HEK293 (cell line): ENCODE measurements around the gene DNMT3A.
A peak's percentile ranks its signal among the peaks of the same experiment; 100 is the strongest.

Source experiments
- CTCF ChIA-PET: fragments of 350-600 bp; formaldehyde crosslinking; extraction: SDS; loops from one replicate; lab custom pipeline; 2021; ENCODE audit warnings: antibody characterized with exemption; lab: Yijun Ruan, JAX
- POLR2A ChIA-PET: fragments of 300-600 bp; formaldehyde crosslinking; extraction: SDS; loops from one replicate; lab custom pipeline; 2020; ENCODE audit warnings: antibody characterized with exemption, inconsistent platforms; lab: Yijun Ruan, JAX
- H3K27ac ChIP-seq: fragments of 200-500 bp; sonication (Bioruptor generic); 2 replicates; pipeline ENCODE4 v1.5.1; 2014; ENCODE audit warnings: low read depth, low read length, control low read depth, inconsistent platforms; ENCODE audit errors: extremely low read depth
- H3K36me3 ChIP-seq, 2 experiments: fragments of 200-500 bp in 1 of 2; sonication (Bioruptor generic) in 1 of 2; 1 replicate in 1 of 2; 2 replicates in 1 of 2; pipeline ENCODE4 v1.5.1; 2014 to 2017; ENCODE audit warnings: inconsistent platforms in 2 of 2, low read length in 2 of 2; ENCODE audit not compliant: control insufficient read depth in 2 of 2, insufficient read depth in 1 of 2
- H3K4me1 ChIP-seq: fragments of 200-500 bp; sonication (Bioruptor generic); 2 replicates; pipeline ENCODE4 v1.5.1; 2014; ENCODE audit warnings: mild to moderate bottlenecking, low read length, inconsistent platforms; ENCODE audit not compliant: control insufficient read depth, insufficient read depth
- H3K4me3 ChIP-seq: 2 replicates; pipeline ENCODE4 v1.5.1; 2011; ENCODE audit warnings: low read depth, mild to moderate bottlenecking, control low read depth, low read length, moderate library complexity
- H3K9me3 ChIP-seq: fragments of 200-500 bp; sonication (Bioruptor generic); 2 replicates; pipeline ENCODE4 v1.5.1; 2014; ENCODE audit warnings: low read depth, low read length, inconsistent platforms; ENCODE audit not compliant: control insufficient read depth, insufficient read depth
- HOXA7 ChIP-seq: sonication (generic); formaldehyde crosslinking; IDR thresholded peaks from 2 replicates; pipeline ENCODE4 v1.8.1; 2022; ENCODE audit warnings: missing genetic modification reagents, borderline replicate concordance
- REPIN1 ChIP-seq: fragments of 450-650 bp; formaldehyde crosslinking; IDR thresholded peaks from 2 replicates; pipeline ENCODE4 v1.5.1; 2017; ENCODE audit warnings: missing biosample characterization, missing genetic modification characterization, low read depth
- SP3 ChIP-seq: fragments of 450-650 bp; formaldehyde crosslinking; IDR thresholded peaks from 2 replicates; pipeline ENCODE4 v1.5.1; 2016; ENCODE audit warnings: missing biosample characterization, missing genetic modification characterization
- ZIC2 ChIP-seq: fragments of 450-650 bp; formaldehyde crosslinking; IDR thresholded peaks from 2 replicates; pipeline ENCODE4 v1.5.1; 2016; ENCODE audit warnings: missing biosample characterization, missing genetic modification characterization
- ZNF114 ChIP-seq: fragments of 450-650 bp; formaldehyde crosslinking; IDR thresholded peaks from 2 replicates; pipeline ENCODE4 v1.5.0; 2017; ENCODE audit warnings: missing biosample characterization, missing genetic modification characterization
- ZNF121 ChIP-seq: fragments of 450-650 bp; formaldehyde crosslinking; IDR thresholded peaks from 2 replicates; pipeline ENCODE4 v1.5.1; 2016; ENCODE audit warnings: missing biosample characterization, missing genetic modification characterization
- ZNF140 ChIP-seq: fragments of 450-650 bp; formaldehyde crosslinking; IDR thresholded peaks from 2 replicates; pipeline ENCODE4 v1.5.1; 2016; ENCODE audit warnings: missing biosample characterization, missing genetic modification characterization
- ZNF214 ChIP-seq: fragments of 450-650 bp; formaldehyde crosslinking; IDR thresholded peaks from 2 replicates; pipeline ENCODE4 v1.5.1; 2017; ENCODE audit warnings: missing biosample characterization, mild to moderate bottlenecking, missing genetic modification characterization, borderline replicate concordance
- ZNF274 ChIP-seq, 2 experiments: fragments of 200-500 bp in 1 of 2; fragments of 450-650 bp in 1 of 2; sonication (Bioruptor generic) in 1 of 2; formaldehyde crosslinking in 1 of 2; IDR thresholded peaks; 2 replicates each; pipeline versions ENCODE4 v1.5.1 to v1.6.1; 2014 to 2016; ENCODE audit warnings: borderline replicate concordance in 1 of 2, inconsistent platforms in 1 of 2, low read length in 1 of 2, missing biosample characterization in 1 of 2, missing genetic modification characterization in 1 of 2
- ZNF366 ChIP-seq: fragments of 450-650 bp; formaldehyde crosslinking; conservative IDR thresholded peaks from 2 replicates; pipeline ENCODE4 v1.5.1; 2016; ENCODE audit warnings: missing biosample characterization, missing genetic modification characterization
- ZNF398 ChIP-seq: fragments of 450-650 bp; formaldehyde crosslinking; IDR thresholded peaks from 2 replicates; pipeline ENCODE4 v1.5.1; 2017; ENCODE audit warnings: missing biosample characterization, missing genetic modification characterization
- ZNF580 ChIP-seq: fragments of 450-650 bp; formaldehyde crosslinking; IDR thresholded peaks from 2 replicates; pipeline ENCODE4 v1.5.1; 2016; ENCODE audit warnings: missing biosample characterization, missing genetic modification characterization
- ZNF624 ChIP-seq: fragments of 450-650 bp; formaldehyde crosslinking; IDR thresholded peaks from 2 replicates; pipeline ENCODE4 v1.5.1; 2017; ENCODE audit warnings: missing biosample characterization, missing genetic modification characterization
- ZNF629 ChIP-seq: fragments of 450-650 bp; formaldehyde crosslinking; IDR thresholded peaks from 2 replicates; pipeline ENCODE4 v1.5.1; 2017; ENCODE audit warnings: missing biosample characterization, missing genetic modification characterization
- ZNF777 ChIP-seq: fragments of 450-650 bp; formaldehyde crosslinking; IDR thresholded peaks from 2 replicates; pipeline ENCODE4 v1.5.1; 2017; ENCODE audit warnings: missing biosample characterization, missing genetic modification characterization, borderline replicate concordance
- ZNF830 ChIP-seq: fragments of 450-650 bp; IDR thresholded peaks from 2 replicates; pipeline ENCODE4 v1.5.0; 2018; ENCODE audit warnings: missing biosample characterization, missing genetic modification characterization, low read depth, mild to moderate bottlenecking, moderate library complexity
- ZSCAN16 ChIP-seq: fragments of 450-650 bp; formaldehyde crosslinking; IDR thresholded peaks from 2 replicates; pipeline ENCODE4 v1.5.1; 2016; ENCODE audit warnings: missing biosample characterization, missing genetic modification characterization
- ZSCAN30 ChIP-seq: fragments of 450-650 bp; IDR thresholded peaks from 2 replicates; pipeline ENCODE4 v1.5.1; 2018; ENCODE audit warnings: missing biosample characterization, mild to moderate bottlenecking, missing genetic modification characterization, moderate library complexity
- TF ChIP-seq, protein P1 (sequence below): fragments of 450-650 bp; formaldehyde crosslinking; IDR thresholded peaks from 2 replicates; pipeline ENCODE4 v1.5.1; 2017; ENCODE audit warnings: missing biosample characterization, mild to moderate bottlenecking, missing genetic modification characterization, moderate library complexity
- TF ChIP-seq, protein P2 (sequence below): fragments of 450-650 bp; formaldehyde crosslinking; conservative IDR thresholded peaks from 2 replicates; pipeline ENCODE4 v1.5.1; 2016; ENCODE audit warnings: low read depth, missing biosample characterization, missing genetic modification characterization
- TF ChIP-seq, protein P3 (sequence below): fragments of 450-650 bp; formaldehyde crosslinking; IDR thresholded peaks from 2 replicates; pipeline ENCODE4 v1.5.1; 2016; ENCODE audit warnings: missing biosample characterization, missing genetic modification characterization
- TF ChIP-seq, protein P4 (sequence below): fragments of 450-650 bp; formaldehyde crosslinking; IDR thresholded peaks from 2 replicates; pipeline ENCODE4 v1.5.1; 2017; ENCODE audit warnings: missing biosample characterization, missing genetic modification characterization

DNMT3A gene

GRCh38 chr2:25251422-25252273, 90.1 kb downstream of the DNMT3A start:
- no peak overlapping the region for H3K4me3 ChIP-seq
- TF ChIP-seq ZIC2, result peak; percentile 13; the same call in 1 of the 2 replicates
- TF ChIP-seq, protein P1, sequence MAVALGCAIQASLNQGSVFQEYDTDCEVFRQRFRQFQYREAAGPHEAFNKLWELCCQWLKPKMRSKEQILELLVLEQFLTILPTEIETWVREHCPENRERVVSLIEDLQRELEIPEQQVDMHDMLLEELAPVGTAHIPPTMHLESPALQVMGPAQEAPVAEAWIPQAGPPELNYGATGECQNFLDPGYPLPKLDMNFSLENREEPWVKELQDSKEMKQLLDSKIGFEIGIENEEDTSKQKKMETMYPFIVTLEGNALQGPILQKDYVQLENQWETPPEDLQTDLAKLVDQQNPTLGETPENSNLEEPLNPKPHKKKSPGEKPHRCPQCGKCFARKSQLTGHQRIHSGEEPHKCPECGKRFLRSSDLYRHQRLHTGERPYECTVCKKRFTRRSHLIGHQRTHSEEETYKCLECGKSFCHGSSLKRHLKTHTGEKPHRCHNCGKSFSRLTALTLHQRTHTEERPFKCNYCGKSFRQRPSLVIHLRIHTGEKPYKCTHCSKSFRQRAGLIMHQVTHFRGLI (tag by site-specific recombination), result peak; percentile 29; the same call in 1 of the 2 replicates
- no peak for TF ChIP-seq REPIN1
- TF ChIP-seq ZNF274 (IDR thresholded peaks at IDR 0.05; ENCODE audit: low read length), result no peak
- TF ChIP-seq ZNF274 (tag by site-specific recombination; IDR thresholded peaks at IDR 0.05; ENCODE audit: borderline replicate concordance), result no peak
- no peak for TF ChIP-seq ZNF830 (tag by site-specific recombination)
- TF ChIP-seq ZNF366 (tag by site-specific recombination), result no peak
- no peak for TF ChIP-seq ZNF114 (tag by site-specific recombination)
- TF ChIP-seq SP3, result no peak
- H3K9me3 ChIP-seq, result no peaks in the 10 kb centered on the region
- H3K27ac ChIP-seq, result no peak overlapping the region
- peaks cover 0 to 42% of the 10 kb centered on the region in 2 experiments; a peak in 2 of 3 replicates for H3K36me3 ChIP-seq
- POLR2A ChIA-PET, result no interaction called here
- no peaks in the 10 kb centered on the region for H3K4me1 ChIP-seq
- CTCF ChIA-PET, result no interaction called here

DNA sequence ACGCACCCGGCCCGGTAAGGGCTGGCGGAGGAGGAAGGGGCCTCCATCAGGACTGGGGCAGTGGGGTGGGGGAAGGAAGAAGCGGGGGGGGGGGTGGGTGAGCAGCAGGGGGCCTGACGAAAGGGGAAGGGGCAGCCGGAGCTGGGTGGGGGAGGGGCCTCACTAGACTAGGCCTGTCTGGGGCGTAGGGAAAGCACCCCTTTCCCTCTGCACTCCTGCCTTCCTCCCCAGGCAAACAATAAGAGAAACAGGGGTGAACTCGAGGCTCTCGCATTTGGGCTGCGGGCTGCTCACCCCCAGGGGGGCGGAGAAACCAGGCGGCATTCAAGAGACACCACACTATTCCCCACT, 90.7 kb downstream of the DNMT3A start:
- CTCF ChIA-PET, result no interaction called here
- POLR2A ChIA-PET, result interaction anchor here (0.6 kb wide), 1 partner anchor 36 kb away, joined by 4 read pairs; no protein-coding TSS in a partner anchor
- H3K27ac ChIP-seq, result no peak overlapping the region
- peaks cover 0 to 45% of the 10 kb centered on the region in 2 experiments; a peak in 2 of 3 replicates for H3K36me3 ChIP-seq
- H3K4me3 ChIP-seq, result no peak overlapping the region
- no peaks in the 10 kb centered on the region for H3K4me1 ChIP-seq
- H3K9me3 ChIP-seq, result no peaks in the 10 kb centered on the region
- no peak for TF ChIP-seq ZIC2
- no peak for TF ChIP-seq ZNF580
- no peak for TF ChIP-seq ZNF398 (tag by site-specific recombination)
- no peak for TF ChIP-seq ZNF214 (tag by site-specific recombination)
- TF ChIP-seq, protein P2, sequence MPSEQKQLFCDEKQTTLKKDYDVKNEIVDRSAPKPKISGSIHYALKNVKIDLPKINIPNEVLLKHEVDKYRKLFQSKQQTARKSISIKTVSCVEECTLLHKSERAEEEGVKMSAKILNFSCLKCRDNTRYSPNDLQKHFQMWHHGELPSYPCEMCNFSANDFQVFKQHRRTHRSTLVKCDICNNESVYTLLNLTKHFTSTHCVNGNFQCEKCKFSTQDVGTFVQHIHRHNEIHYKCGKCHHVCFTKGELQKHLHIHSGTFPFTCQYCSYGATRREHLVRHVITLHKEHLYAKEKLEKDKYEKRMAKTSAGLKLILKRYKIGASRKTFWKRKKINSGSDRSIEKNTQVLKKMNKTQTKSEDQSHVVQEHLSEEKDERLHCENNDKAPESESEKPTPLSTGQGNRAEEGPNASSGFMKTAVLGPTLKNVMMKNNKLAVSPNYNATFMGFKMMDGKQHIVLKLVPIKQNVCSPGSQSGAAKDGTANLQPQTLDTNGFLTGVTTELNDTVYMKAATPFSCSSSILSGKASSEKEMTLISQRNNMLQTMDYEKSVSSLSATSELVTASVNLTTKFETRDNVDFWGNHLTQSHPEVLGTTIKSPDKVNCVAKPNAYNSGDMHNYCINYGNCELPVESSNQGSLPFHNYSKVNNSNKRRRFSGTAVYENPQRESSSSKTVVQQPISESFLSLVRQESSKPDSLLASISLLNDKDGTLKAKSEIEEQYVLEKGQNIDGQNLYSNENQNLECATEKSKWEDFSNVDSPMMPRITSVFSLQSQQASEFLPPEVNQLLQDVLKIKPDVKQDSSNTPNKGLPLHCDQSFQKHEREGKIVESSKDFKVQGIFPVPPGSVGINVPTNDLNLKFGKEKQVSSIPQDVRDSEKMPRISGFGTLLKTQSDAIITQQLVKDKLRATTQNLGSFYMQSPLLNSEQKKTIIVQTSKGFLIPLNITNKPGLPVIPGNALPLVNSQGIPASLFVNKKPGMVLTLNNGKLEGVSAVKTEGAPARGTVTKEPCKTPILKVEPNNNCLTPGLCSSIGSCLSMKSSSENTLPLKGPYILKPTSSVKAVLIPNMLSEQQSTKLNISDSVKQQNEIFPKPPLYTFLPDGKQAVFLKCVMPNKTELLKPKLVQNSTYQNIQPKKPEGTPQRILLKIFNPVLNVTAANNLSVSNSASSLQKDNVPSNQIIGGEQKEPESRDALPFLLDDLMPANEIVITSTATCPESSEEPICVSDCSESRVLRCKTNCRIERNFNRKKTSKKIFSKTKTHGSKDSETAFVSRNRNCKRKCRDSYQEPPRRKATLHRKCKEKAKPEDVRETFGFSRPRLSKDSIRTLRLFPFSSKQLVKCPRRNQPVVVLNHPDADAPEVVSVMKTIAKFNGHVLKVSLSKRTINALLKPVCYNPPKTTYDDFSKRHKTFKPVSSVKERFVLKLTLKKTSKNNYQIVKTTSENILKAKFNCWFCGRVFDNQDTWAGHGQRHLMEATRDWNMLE (tag by site-specific recombination), result no peak
- no peak for TF ChIP-seq ZSCAN16
- no peak for TF ChIP-seq ZNF629 (tag by site-specific recombination)
- TF ChIP-seq HOXA7, result no peak
- no peak for TF ChIP-seq ZNF624
- no peak for TF ChIP-seq ZNF777 (tag by site-specific recombination)
- TF ChIP-seq ZNF140, result no peak
- TF ChIP-seq, protein P3, sequence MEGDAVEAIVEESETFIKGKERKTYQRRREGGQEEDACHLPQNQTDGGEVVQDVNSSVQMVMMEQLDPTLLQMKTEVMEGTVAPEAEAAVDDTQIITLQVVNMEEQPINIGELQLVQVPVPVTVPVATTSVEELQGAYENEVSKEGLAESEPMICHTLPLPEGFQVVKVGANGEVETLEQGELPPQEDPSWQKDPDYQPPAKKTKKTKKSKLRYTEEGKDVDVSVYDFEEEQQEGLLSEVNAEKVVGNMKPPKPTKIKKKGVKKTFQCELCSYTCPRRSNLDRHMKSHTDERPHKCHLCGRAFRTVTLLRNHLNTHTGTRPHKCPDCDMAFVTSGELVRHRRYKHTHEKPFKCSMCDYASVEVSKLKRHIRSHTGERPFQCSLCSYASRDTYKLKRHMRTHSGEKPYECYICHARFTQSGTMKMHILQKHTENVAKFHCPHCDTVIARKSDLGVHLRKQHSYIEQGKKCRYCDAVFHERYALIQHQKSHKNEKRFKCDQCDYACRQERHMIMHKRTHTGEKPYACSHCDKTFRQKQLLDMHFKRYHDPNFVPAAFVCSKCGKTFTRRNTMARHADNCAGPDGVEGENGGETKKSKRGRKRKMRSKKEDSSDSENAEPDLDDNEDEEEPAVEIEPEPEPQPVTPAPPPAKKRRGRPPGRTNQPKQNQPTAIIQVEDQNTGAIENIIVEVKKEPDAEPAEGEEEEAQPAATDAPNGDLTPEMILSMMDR (tag by site-specific recombination), result no peak
- no peak for TF ChIP-seq ZNF121 (tag by site-specific recombination)
- TF ChIP-seq, protein P4, sequence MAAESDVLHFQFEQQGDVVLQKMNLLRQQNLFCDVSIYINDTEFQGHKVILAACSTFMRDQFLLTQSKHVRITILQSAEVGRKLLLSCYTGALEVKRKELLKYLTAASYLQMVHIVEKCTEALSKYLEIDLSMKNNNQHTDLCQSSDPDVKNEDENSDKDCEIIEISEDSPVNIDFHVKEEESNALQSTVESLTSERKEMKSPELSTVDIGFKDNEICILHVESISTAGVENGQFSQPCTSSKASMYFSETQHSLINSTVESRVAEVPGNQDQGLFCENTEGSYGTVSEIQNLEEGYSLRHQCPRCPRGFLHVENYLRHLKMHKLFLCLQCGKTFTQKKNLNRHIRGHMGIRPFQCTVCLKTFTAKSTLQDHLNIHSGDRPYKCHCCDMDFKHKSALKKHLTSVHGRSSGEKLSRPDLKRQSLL (tag by site-specific recombination), result no peak
- TF ChIP-seq ZSCAN30 (tag by site-specific recombination), result no peak
